ENCODE results near the gene DBN1.

GRCh38 chr5:177435847-177436536, 37.4 kb downstream of the DBN1 start:
- TF ChIP-seq, protein P1, sequence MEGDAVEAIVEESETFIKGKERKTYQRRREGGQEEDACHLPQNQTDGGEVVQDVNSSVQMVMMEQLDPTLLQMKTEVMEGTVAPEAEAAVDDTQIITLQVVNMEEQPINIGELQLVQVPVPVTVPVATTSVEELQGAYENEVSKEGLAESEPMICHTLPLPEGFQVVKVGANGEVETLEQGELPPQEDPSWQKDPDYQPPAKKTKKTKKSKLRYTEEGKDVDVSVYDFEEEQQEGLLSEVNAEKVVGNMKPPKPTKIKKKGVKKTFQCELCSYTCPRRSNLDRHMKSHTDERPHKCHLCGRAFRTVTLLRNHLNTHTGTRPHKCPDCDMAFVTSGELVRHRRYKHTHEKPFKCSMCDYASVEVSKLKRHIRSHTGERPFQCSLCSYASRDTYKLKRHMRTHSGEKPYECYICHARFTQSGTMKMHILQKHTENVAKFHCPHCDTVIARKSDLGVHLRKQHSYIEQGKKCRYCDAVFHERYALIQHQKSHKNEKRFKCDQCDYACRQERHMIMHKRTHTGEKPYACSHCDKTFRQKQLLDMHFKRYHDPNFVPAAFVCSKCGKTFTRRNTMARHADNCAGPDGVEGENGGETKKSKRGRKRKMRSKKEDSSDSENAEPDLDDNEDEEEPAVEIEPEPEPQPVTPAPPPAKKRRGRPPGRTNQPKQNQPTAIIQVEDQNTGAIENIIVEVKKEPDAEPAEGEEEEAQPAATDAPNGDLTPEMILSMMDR (optimal IDR thresholded peaks at IDR 0.05 in 1 of 3, IDR thresholded peaks at IDR 0.05 in 1 of 3, conservative IDR thresholded peaks at IDR 0.05 in 1 of 3; ENCODE audit: extremely low read depth in 1 of 3, insufficient read depth in 2 of 3, low read length in 3 of 3), result no peak
- no peak for TF ChIP-seq EZH2 (IDR thresholded peaks at IDR 0.05; ENCODE audit: low read length)
